ENCODE results near the gene DLX3. TPM values are rescaled to one million over a fixed set of nuclear protein-coding genes. Genes with fewer than 3 reads are reported as not detected.

The DLX3 gene
- total RNA-seq, 1 experiment from 2014 or later = 1.2 TPM

GRCh38 chr17:50024808-50025207, 29.8 kb upstream of the DLX3 start:
- Histone ChIP-seq H3K27ac (no peak overlapping the region), H2AFZ (no peak overlapping the region), H4K20me1 (ENCODE audit: insufficient read depth) (no peaks in the 10 kb centered on the region), H3K9me3 (ENCODE audit: insufficient read depth, low read depth) (no peaks in the 10 kb centered on the region), H3K9me2 (ENCODE audit: insufficient read depth) (no peaks in the 10 kb centered on the region), H3K79me2 (ENCODE audit: low read depth) (no peaks in the 10 kb centered on the region; the same call in 1 of the 2 replicates), H3K4me2 (no peak overlapping the region), H3F3A (ENCODE audit: insufficient read depth, low read depth) (peaks cover 66% of the 10 kb centered on the region), H3K4me3 (no peak overlapping the region), H3K27me3 (ENCODE audit: insufficient read depth, low read depth) (no peaks in the 10 kb centered on the region), H3K36me3 (ENCODE audit: low read depth) (no peaks in the 10 kb centered on the region), H3K4me1 (replicated peaks; ENCODE audit: insufficient read depth) (peaks cover 45% of the 10 kb centered on the region)
- no peak for DNase-seq
- POLR2A ChIA-PET (ENCODE audit: unreplicated experiment) = no interaction called here
- TF ChIP-seq, protein P1, sequence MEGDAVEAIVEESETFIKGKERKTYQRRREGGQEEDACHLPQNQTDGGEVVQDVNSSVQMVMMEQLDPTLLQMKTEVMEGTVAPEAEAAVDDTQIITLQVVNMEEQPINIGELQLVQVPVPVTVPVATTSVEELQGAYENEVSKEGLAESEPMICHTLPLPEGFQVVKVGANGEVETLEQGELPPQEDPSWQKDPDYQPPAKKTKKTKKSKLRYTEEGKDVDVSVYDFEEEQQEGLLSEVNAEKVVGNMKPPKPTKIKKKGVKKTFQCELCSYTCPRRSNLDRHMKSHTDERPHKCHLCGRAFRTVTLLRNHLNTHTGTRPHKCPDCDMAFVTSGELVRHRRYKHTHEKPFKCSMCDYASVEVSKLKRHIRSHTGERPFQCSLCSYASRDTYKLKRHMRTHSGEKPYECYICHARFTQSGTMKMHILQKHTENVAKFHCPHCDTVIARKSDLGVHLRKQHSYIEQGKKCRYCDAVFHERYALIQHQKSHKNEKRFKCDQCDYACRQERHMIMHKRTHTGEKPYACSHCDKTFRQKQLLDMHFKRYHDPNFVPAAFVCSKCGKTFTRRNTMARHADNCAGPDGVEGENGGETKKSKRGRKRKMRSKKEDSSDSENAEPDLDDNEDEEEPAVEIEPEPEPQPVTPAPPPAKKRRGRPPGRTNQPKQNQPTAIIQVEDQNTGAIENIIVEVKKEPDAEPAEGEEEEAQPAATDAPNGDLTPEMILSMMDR (conservative IDR thresholded peaks at IDR 0.05) = no peak
- no peak for TF ChIP-seq EZH2 (IDR thresholded peaks at IDR 0.05; ENCODE audit: low read depth)
- intact Hi-C loops (cut with micrococcal nuclease; ENCODE audit: unreplicated experiment) = loop anchor here (10.0 kb wide), 1 partner anchor 270 kb away; no protein-coding TSS in a partner anchor
- CTCF ChIA-PET = no interaction called here
- BruUV-seq (replicated peaks) = no TSS peak

GRCh38 chr17:50023520-50023919, 28.5 kb upstream of the DLX3 start:
- no TSS peak for BruUV-seq (replicated peaks)
- H3K4me3 ChIP-seq = no peak overlapping the region
- no peak overlapping the region for H3K27ac ChIP-seq
- intact Hi-C loops (cut with micrococcal nuclease; ENCODE audit: unreplicated experiment) = loop anchor here (10.0 kb wide), 1 partner anchor 271 kb away; no protein-coding TSS in a partner anchor
- H4K20me1 ChIP-seq (ENCODE audit: insufficient read depth) = no peaks in the 10 kb centered on the region
- no peak overlapping the region for H3K4me2 ChIP-seq
- H3K27me3 ChIP-seq (ENCODE audit: insufficient read depth, low read depth) = no peaks in the 10 kb centered on the region
- H3K4me1 ChIP-seq (replicated peaks; ENCODE audit: insufficient read depth) = peaks cover 32% of the 10 kb centered on the region
- DNase-seq = no peak
- peaks cover 58% of the 10 kb centered on the region for H3F3A ChIP-seq (ENCODE audit: insufficient read depth, low read depth)
- H3K79me2 ChIP-seq (ENCODE audit: low read depth) = no peaks in the 10 kb centered on the region
- H3K9me2 ChIP-seq (ENCODE audit: insufficient read depth) = no peaks in the 10 kb centered on the region
- no peak overlapping the region for H2AFZ ChIP-seq
- CTCF ChIA-PET = no interaction called here
- no peaks in the 10 kb centered on the region for H3K36me3 ChIP-seq (ENCODE audit: low read depth)
- H3K9me3 ChIP-seq (ENCODE audit: insufficient read depth, low read depth) = no peaks in the 10 kb centered on the region
- TF ChIP-seq, protein P1 (conservative IDR thresholded peaks at IDR 0.05) = no peak
- TF ChIP-seq EZH2 (IDR thresholded peaks at IDR 0.05; ENCODE audit: low read depth) = no peak
- POLR2A ChIA-PET (ENCODE audit: unreplicated experiment) = no interaction called here

- H4K20me1 ChIP-seq (ENCODE audit: insufficient read depth) = no peaks in the 10 kb centered on the region
- POLR2A ChIA-PET (ENCODE audit: unreplicated experiment) = no interaction called here
- peaks cover 26% of the 10 kb centered on the region for H3K4me1 ChIP-seq (replicated peaks; ENCODE audit: insufficient read depth)
- H3K27me3 ChIP-seq (ENCODE audit: insufficient read depth, low read depth) = no peaks in the 10 kb centered on the region
- H3K9me3 ChIP-seq (ENCODE audit: insufficient read depth, low read depth) = no peaks in the 10 kb centered on the region
- CTCF ChIA-PET = no interaction called here
- H3K4me3 ChIP-seq = no peak overlapping the region
- no peak for TF ChIP-seq EZH2 (IDR thresholded peaks at IDR 0.05; ENCODE audit: low read depth)
- TF ChIP-seq, protein P1 (conservative IDR thresholded peaks at IDR 0.05) = no peak
- no peak overlapping the region for H3K27ac ChIP-seq
- no TSS peak for BruUV-seq (replicated peaks)
- H3K79me2 ChIP-seq (ENCODE audit: low read depth) = no peaks in the 10 kb centered on the region
- peaks cover 53% of the 10 kb centered on the region for H3F3A ChIP-seq (ENCODE audit: insufficient read depth, low read depth)
- DNase-seq = no peak
- no peaks in the 10 kb centered on the region for H3K36me3 ChIP-seq (ENCODE audit: low read depth)
- no peak overlapping the region for H3K4me2 ChIP-seq
- intact Hi-C loops (cut with micrococcal nuclease; ENCODE audit: unreplicated experiment) = loop anchor here (10.0 kb wide), 1 partner anchor 272 kb away; no protein-coding TSS in a partner anchor
- H3K9me2 ChIP-seq (ENCODE audit: insufficient read depth) = no peaks in the 10 kb centered on the region
- H2AFZ ChIP-seq = no peak overlapping the region
Observed at GRCh38 chr17:50022463-50023130, 27.6 kb upstream of the DLX3 start.

All from PC-9 (cell line).